ENCODE results near the gene RER1. TPM values are rescaled to one million over a fixed set of nuclear protein-coding genes. Genes with fewer than 3 reads are reported as not detected.

Gene RER1
- total RNA-seq, 3 donors from 2014 or later (not counting 1 experiment from before 2014, with no cell fraction given): 89.2 to 98.9 (median 91.9) TPM

DNA sequence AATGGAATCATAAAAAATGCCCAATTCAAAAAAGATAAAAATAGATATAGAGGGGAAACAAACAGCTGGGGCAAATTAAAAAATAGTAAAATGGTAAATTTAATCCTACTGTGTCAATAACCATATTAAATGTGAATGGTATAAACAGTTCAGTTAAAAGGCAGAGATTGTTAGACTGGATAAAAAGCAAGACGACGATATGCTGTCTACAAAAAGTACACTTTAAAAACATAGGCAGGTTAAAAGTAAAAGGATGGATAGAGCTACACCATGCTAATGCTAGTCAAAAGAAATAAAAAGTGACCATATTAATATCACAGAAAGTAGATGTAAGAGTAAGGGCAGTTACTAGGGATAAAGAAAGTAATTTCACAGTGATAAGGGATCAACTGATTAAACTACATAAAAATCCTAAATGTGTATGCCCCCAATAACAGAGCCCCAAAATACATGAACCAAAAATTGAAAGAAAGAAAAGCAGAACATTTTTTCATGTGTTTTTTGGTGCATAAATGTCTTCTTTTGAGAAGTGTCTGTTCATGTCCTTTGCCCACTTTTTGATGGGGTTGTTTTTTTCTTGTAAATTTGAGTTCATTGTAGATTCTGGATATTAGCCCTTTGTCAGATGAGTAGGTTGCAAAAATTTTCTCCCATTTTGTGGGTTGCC, 27.7 kb upstream of the RER1 start:
- ATAC-seq (no peak), DNase-seq (no peak)
- no peaks in the 10 kb centered on the region for H3K36me3 Mint-ChIP-seq
- no peaks in the 10 kb centered on the region for H3K4me1 Mint-ChIP-seq
- no peak overlapping the region for H3K27ac Mint-ChIP-seq
- Histone ChIP-seq H3K27me3 (ENCODE audit: control insufficient read depth, insufficient read depth, low read length) (no peaks in the 10 kb centered on the region), H3K36me3 (ENCODE audit: control insufficient read depth, insufficient read depth, low read length) (no peaks in the 10 kb centered on the region), H3K4me1 (ENCODE audit: control insufficient read depth, insufficient read depth, low read length) (no peaks in the 10 kb centered on the region), H3K27ac (ENCODE audit: low read length) (no peak overlapping the region), H3K4me3 (ENCODE audit: low read length) (no peak overlapping the region), H3K9me3 (ENCODE audit: control insufficient read depth, insufficient read depth, low read length) (no peaks in the 10 kb centered on the region)
- intact Hi-C loops (cut with micrococcal nuclease): no loop called here
- TF ChIP-seq, protein P1, sequence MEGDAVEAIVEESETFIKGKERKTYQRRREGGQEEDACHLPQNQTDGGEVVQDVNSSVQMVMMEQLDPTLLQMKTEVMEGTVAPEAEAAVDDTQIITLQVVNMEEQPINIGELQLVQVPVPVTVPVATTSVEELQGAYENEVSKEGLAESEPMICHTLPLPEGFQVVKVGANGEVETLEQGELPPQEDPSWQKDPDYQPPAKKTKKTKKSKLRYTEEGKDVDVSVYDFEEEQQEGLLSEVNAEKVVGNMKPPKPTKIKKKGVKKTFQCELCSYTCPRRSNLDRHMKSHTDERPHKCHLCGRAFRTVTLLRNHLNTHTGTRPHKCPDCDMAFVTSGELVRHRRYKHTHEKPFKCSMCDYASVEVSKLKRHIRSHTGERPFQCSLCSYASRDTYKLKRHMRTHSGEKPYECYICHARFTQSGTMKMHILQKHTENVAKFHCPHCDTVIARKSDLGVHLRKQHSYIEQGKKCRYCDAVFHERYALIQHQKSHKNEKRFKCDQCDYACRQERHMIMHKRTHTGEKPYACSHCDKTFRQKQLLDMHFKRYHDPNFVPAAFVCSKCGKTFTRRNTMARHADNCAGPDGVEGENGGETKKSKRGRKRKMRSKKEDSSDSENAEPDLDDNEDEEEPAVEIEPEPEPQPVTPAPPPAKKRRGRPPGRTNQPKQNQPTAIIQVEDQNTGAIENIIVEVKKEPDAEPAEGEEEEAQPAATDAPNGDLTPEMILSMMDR (IDR thresholded peaks at IDR 0.05): no peak
- no peaks in the 10 kb centered on the region for H3K27me3 Mint-ChIP-seq (ENCODE audit: low read depth in 2 of 2)
- H3K9me3 Mint-ChIP-seq: peaks cover 0 to 8% of the 10 kb centered on the region in 2 donors
- H3K4me3 Mint-ChIP-seq: no peak overlapping the region
- no CpG with 5 or more reads among the region's 2 CpGs for WGBS (ENCODE audit: insufficient coverage)

DNA sequence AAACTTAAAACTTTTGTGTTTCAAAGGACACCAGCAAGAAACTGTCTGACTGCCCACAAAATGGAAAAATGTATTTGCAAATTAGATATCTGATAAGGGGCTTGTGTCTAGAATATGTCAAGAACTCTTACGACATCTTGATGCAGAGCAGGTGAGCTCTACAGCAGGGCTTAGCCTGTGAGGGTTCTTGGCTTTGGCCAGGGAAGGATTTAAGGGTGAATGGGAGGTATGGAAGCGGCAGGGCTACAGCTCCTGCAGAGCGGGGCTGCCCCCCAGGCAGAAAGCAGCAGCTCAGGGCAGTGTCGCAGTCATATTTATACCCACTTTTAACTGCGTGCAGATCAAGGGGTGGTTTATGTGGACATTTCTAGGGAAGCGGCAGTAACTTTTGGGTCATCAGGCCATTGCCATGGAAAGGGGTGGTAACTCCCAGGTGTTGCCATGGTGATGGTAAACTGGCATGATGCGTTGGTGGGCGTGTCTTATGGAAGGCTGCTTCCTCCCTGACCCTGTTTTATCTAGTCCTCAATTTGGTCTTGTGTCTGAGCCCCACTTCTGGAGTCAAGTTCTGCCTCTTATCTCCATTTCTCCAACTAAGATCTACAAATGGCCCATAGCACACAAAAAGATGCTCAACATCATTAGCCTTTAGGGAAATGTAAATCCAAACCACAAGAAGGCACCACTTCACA, 23.4 kb upstream of the RER1 start:
- Mint-ChIP-seq H3K27ac (no peak overlapping the region), H3K36me3 (no peaks in the 10 kb centered on the region), H3K4me3 (no peak overlapping the region), H3K27me3 (ENCODE audit: low read depth in 2 of 2) (no peaks in the 10 kb centered on the region), H3K4me1 (no peaks in the 10 kb centered on the region), H3K9me3 (peaks cover 0 to 3% of the 10 kb centered on the region in 2 donors)
- H3K4me3 ChIP-seq (ENCODE audit: low read length): no peak overlapping the region
- ATAC-seq: no peak
- no peaks in the 10 kb centered on the region for H3K36me3 ChIP-seq (ENCODE audit: control insufficient read depth, insufficient read depth, low read length)
- no peak for DNase-seq
- intact Hi-C loops (cut with micrococcal nuclease): no loop called here
- no peak overlapping the region for H3K27ac ChIP-seq (ENCODE audit: low read length)
- TF ChIP-seq, protein P1 (IDR thresholded peaks at IDR 0.05): no peak
- H3K4me1 ChIP-seq (ENCODE audit: control insufficient read depth, insufficient read depth, low read length): no peaks in the 10 kb centered on the region
- no peaks in the 10 kb centered on the region for H3K27me3 ChIP-seq (ENCODE audit: control insufficient read depth, insufficient read depth, low read length)
- WGBS (ENCODE audit: insufficient coverage): 94% methylated on average over 8 of the region's 8 CpGs
- H3K9me3 ChIP-seq (ENCODE audit: control insufficient read depth, insufficient read depth, low read length): no peaks in the 10 kb centered on the region

DNA sequence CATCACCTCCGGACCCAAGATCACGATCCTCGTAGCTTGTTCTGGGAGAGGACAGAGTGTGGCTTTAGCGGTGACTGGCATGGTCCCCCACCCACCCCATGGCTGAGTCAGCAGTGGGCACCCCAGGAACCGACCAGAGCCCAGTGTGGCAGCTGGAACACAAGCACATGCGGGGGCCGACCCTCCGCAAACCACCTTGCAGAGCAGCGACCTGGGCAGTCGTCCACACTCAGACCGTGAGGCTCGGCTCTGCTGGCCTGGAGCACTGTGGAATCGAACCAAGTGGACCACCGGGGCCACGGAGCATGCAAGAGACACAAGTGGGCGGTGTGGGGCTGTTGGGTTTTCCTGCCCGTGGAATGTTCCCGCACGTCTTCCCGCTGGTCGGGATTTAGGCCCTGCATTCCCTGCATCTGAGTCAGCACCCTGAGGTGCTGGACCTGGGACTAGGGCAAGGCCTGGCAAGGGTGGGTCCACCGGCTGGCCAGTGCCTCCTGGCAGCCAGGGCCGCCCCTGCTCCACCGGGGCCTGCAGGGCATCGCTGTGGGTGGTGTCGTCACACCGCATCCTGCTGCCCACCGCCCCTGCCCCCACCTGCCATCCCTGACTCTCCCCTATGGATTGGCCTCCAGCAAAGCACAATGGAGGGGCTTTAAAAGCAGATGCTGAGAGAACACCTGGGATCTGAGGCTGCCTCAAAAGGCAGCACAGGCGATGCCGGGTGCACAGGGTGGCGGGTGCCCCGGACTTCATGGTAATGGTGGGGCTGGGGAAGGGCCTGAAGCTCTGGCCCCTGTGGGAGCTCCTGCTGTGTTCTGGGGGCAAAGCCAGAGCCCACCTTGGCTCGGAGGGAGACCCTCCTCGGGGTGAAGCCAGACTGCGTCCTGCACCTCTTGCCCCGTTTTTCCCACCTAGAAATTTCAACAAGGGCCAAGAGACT, 18.8 kb upstream of the RER1 start:
- intact Hi-C loops (cut with micrococcal nuclease): no loop called here
- H3K4me1 Mint-ChIP-seq: no peaks in the 10 kb centered on the region
- no peaks in the 10 kb centered on the region for H3K27me3 ChIP-seq (ENCODE audit: control insufficient read depth, insufficient read depth, low read length)
- H3K36me3 Mint-ChIP-seq: no peaks in the 10 kb centered on the region
- H3K27me3 Mint-ChIP-seq (ENCODE audit: low read depth in 2 of 2): no peaks in the 10 kb centered on the region
- no peaks in the 10 kb centered on the region for H3K9me3 ChIP-seq (ENCODE audit: control insufficient read depth, insufficient read depth, low read length)
- H3K9me3 Mint-ChIP-seq: no peaks in the 10 kb centered on the region
- no peaks in the 10 kb centered on the region for H3K4me1 ChIP-seq (ENCODE audit: control insufficient read depth, insufficient read depth, low read length)
- H3K27ac ChIP-seq (ENCODE audit: low read length): no peak overlapping the region
- 94% methylated on average over 36 of the region's 36 CpGs for WGBS (ENCODE audit: insufficient coverage)
- no peak overlapping the region for H3K4me3 ChIP-seq (ENCODE audit: low read length)
- H3K4me3 Mint-ChIP-seq: no peak overlapping the region
- TF ChIP-seq, protein P1 (IDR thresholded peaks at IDR 0.05): no peak
- H3K36me3 ChIP-seq (ENCODE audit: control insufficient read depth, insufficient read depth, low read length): no peaks in the 10 kb centered on the region
- no peak for DNase-seq
- no peak for ATAC-seq
- no peak overlapping the region for H3K27ac Mint-ChIP-seq
